Nucleus accumbens (tissue), 56 donors: ENCODE results near the gene RCN2.
A peak's percentile ranks its signal among the peaks of the same experiment; 100 is the strongest.

Source experiments
- DNase-seq, 56 donors: peaks; one replicate each; lab custom pipeline; 2025; lab: John Stamatoyannopoulos, UW

RCN2 gene

GRCh38 chr15:76972389-76973361 lies 41.1 kb downstream of the RCN2 start:
- no peak for DNase-seq

- peak in 31 of 56 donors; percentile 5 to 70 (median 41) for DNase-seq
These were observed 41.8 kb downstream of the RCN2 start for GRCh38 chr15:76973362-76973743.

- no peak for DNase-seq
These were observed 42.4 kb downstream of the RCN2 start for GRCh38 chr15:76973906-76974305.

GRCh38 chr15:76974456-76975036 lies 43.0 kb downstream of the RCN2 start:
- no peak for DNase-seq

GRCh38 chr15:76976141-76976540 lies 44.6 kb downstream of the RCN2 start:
- no peak for DNase-seq

GRCh38 chr15:76976572-76977270 lies 45.2 kb downstream of the RCN2 start:
- DNase-seq = no peak

GRCh38 chr15:76978522-76979330 lies 47.2 kb downstream of the RCN2 start:
- no peak for DNase-seq

- no peak for DNase-seq
These were observed 47.9 kb downstream of the RCN2 start for GRCh38 chr15:76979331-76979925.

- no peak for DNase-seq
These were observed 48.5 kb downstream of the RCN2 start for GRCh38 chr15:76979996-76980520.

GRCh38 chr15:76982356-76982755 lies 50.8 kb downstream of the RCN2 start:
- no peak for DNase-seq

- DNase-seq = no peak
These were observed 51.2 kb downstream of the RCN2 start for GRCh38 chr15:76982756-76983155.

GRCh38 chr15:76983590-76984375 lies 52.2 kb downstream of the RCN2 start:
- peak in 1 of 56 donors; percentile 10 for DNase-seq

- DNase-seq = no peak
These were observed 55.2 kb downstream of the RCN2 start for GRCh38 chr15:76986743-76987142.

- no peak for DNase-seq
These were observed 55.7 kb downstream of the RCN2 start for GRCh38 chr15:76987276-76987675.

GRCh38 chr15:76987896-76988860 lies 56.6 kb downstream of the RCN2 start:
- peak in 1 of 56 donors; percentile 25 for DNase-seq

- peak in 4 of 56 donors; percentile 12 to 27 (median 18) for DNase-seq
These were observed 57.6 kb downstream of the RCN2 start for GRCh38 chr15:76988867-76989780.

- no peak for DNase-seq
These were observed 59.5 kb downstream of the RCN2 start for GRCh38 chr15:76991048-76991447.
